TTC549 (cell line): ENCODE results near the gene LRRC55.

Experiments used
- FAIRE-seq: peaks from 2 replicates; lab custom pipeline; 2012; peaks lifted over from hg19 to GRCh38; lab: Jason Lieb, UNC

LRRC55 gene

GRCh38 chr11:57203882-57204480, 22.2 kb downstream of the LRRC55 start:
- no peak for FAIRE-seq

GRCh38 chr11:57205041-57205641, 23.4 kb downstream of the LRRC55 start:
- FAIRE-seq: no peak

- FAIRE-seq: no peak
These were observed 25.4 kb downstream of the LRRC55 start for GRCh38 chr11:57207168-57207567.

DNA sequence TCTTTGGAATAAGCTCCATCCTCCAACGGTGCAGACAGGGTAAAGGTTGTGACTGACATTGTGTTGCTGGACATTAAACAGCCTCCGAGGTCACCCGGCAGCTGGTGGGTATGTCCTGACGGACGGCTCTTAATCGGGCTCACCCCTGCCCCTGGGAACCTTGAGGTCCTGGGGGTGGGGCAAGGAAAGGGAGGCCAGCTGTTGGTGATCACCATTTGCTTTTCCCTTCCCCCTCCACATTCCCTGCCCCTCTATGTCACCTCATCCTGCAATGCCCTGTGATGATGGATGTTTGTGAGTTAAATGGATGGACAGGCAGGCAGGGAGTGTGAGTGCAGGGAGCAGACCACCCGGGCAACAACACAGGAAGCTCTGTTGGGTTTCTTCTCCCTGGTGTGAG, 29.0 kb downstream of the LRRC55 start:
- FAIRE-seq: no peak

- no peak for FAIRE-seq
These were observed 31.8 kb downstream of the LRRC55 start for GRCh38 chr11:57213342-57214097.

DNA sequence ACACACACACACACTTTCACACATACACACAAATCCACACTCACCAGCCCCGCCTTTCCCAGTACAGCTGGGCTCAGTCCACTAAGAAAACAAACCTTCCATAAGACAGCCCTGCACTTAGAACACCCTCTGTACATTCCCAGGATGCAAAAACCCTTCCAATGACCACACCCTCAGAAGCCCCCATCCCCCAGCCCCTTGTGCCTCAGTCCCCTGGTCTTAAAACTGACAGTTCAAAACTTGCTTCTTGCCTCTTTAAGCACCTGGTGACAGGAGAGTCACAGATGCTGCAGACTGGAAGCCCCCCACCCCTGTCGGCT, 32.3 kb downstream of the LRRC55 start:
- FAIRE-seq: no peak

GRCh38 chr11:57214494-57214893, 32.7 kb downstream of the LRRC55 start:
- FAIRE-seq: no peak

DNA sequence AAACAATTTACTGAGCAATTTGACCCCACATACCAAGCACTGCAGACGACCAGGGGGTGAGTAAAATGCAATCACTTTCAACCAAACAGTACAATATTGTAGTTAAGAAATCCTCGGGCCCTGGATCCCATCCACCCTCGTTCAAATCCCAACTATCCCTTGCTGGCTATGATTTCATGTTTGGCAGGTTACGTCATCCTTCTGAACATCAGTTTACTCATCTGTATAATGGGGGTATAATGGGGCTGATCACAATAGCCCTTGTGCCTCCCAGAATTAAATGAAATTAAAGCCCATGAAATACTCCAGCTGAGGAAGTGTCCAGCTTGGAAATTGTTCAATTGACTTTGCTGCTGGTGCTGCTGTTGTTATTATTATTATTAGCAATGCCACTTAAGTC, 34.7 kb downstream of the LRRC55 start:
- no peak for FAIRE-seq

- FAIRE-seq: no peak
These were observed 35.3 kb downstream of the LRRC55 start for GRCh38 chr11:57217053-57217452.

- FAIRE-seq: no peak
These were observed 37.4 kb downstream of the LRRC55 start for GRCh38 chr11:57219021-57219627.

DNA sequence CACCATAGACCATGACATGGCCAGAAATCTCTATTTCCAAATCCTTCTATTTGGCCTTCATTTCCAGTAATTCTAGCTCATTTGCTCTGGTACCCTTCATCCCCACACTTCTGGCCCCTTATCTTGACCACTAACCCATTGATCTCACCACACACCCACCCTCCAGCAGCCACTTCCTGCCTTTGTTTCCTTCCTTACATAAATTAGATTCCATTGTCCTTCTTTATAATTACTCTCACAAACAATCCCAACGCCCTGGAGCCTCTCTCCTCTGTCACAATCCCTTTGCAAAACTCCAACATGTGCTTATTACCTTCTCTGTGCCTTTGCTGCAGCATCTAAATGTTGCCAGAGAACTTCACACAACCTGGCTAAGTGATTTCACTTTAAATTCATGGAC, 40.5 kb downstream of the LRRC55 start:
- FAIRE-seq: no peak

GRCh38 chr11:57223601-57224000, 41.8 kb downstream of the LRRC55 start:
- FAIRE-seq: no peak

DNA sequence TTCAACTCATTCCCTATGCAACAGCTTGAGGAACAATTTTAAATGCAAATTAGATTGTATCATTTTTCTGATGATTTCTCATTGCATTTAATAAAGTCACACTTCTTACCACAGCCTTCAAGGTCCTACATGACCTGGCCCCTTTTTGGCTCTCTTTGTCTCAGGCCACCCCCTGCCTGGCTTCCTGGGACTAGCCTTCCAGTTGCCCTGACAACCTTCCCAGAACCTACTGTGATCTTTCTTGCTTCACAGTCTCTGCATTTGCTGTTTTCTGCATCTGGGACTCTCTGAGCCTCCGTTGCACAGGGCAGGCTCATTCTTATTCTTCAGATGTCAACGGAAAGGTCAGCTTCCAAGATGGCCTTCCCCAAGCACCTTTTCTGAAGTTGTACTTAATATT, 42.4 kb downstream of the LRRC55 start:
- FAIRE-seq: no peak

GRCh38 chr11:57224537-57224936, 42.8 kb downstream of the LRRC55 start:
- no peak for FAIRE-seq

DNA sequence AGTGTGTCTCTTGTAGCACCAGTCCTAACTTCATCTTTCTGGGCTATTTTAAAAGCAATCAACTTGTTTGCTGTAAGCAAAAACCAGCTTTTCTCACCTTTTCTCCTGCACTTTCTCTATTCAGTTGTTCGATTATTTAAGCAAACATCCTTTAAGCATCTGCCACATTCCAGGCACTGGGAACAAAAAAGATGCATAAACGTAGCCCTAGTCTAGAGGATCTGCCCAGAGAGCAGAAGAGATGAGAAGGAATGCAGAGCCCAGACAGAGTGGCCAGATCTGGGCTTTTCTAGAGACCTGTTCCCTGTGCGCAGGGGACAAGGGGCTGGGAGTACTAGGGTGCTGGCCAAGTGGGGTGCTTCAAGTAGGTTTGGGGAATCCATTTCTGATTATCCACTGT, 46.8 kb downstream of the LRRC55 start:
- no peak for FAIRE-seq

DNA sequence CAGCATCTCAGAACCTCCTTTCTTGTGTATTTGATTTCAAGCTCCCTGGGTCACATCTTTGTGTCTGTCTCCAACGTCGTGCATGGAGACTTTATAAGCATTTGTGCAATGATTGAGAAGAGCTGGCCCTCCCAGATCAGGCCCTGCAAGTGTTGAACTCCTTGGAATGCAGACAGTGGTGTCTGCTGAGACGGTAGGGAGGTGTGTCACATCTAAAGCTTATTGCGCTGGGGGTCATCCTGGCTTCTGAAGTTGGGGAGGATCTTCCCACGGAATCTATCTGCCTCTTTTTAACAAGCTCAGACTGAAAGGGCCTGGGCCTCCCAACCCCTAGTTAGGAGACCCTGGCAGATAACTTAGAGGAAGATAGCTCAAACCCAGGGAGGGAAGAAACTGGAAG, 48.6 kb downstream of the LRRC55 start:
- FAIRE-seq: no peak

DNA sequence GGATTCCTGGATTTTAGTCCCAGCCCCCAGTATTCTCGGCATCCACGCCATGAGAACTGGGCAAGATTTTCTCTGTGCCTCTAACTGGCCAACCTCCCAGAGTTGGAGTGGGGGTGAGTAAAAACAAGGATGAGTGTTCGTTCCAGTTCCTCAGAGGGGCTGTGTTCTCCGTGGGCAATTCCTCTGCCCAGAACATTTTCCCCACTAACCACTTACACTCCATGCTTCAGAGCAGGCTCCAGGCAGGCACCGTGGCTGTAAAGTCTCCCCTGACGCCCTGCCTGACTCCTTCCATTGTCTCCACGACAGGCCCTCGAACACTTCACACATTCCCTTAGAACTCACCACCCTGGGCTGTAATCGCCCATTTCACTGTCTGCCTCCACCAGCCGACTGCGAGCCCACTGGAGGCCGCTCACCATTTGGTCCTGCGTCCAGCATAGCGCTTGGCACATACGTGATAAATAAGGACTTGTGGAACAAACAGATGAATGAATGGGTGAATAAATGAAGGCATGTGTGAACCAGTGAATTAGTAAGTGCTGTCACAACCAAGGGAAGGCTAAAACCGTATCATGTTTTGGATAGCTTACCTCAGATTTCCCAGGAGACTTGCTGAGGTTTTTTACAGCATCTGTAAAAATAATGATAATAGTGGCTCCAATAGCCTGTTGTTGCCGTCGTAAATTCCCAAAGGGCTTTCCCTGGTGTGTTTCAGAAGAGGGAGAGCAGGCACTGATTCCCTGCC, 49.2 kb downstream of the LRRC55 start:
- FAIRE-seq: no peak

DNA sequence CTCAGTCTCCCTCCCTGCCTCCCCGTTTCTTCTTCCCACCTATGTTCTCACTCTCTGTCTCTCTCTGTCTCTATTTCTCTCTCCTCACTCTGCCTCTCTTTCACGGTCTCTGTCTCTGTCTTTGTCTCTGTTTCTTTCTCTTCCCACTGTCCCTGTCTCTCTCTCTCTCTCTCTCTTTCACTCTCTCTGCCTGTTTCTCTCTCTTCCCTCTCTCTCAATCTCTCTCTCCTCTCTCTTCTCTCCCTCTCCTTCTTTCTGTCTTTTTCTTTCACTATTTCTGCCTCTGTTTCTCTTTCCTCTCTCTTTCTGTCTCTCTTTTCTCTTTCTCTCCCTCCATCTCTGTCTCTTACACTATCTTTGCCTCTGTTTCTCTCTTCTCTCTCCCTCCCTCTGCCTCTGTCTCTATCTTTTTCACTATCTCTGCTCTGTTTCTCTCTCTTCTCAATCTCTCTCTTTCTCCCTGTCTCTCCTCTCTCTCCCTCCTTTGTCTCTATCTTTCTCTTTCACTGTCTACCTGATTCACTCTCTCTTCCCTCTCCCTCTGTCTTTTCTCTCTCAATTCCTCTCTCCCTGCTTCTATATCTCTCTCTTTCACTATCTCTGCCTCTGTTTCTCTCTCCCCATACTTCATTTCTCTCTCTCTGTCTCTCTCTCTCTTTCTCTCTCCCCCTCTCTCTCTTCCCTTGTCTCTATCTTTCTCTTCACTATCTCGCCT, 49.9 kb downstream of the LRRC55 start:
- FAIRE-seq: no peak

- FAIRE-seq: no peak
These were observed 51.9 kb downstream of the LRRC55 start for GRCh38 chr11:57233702-57234101.

DNA sequence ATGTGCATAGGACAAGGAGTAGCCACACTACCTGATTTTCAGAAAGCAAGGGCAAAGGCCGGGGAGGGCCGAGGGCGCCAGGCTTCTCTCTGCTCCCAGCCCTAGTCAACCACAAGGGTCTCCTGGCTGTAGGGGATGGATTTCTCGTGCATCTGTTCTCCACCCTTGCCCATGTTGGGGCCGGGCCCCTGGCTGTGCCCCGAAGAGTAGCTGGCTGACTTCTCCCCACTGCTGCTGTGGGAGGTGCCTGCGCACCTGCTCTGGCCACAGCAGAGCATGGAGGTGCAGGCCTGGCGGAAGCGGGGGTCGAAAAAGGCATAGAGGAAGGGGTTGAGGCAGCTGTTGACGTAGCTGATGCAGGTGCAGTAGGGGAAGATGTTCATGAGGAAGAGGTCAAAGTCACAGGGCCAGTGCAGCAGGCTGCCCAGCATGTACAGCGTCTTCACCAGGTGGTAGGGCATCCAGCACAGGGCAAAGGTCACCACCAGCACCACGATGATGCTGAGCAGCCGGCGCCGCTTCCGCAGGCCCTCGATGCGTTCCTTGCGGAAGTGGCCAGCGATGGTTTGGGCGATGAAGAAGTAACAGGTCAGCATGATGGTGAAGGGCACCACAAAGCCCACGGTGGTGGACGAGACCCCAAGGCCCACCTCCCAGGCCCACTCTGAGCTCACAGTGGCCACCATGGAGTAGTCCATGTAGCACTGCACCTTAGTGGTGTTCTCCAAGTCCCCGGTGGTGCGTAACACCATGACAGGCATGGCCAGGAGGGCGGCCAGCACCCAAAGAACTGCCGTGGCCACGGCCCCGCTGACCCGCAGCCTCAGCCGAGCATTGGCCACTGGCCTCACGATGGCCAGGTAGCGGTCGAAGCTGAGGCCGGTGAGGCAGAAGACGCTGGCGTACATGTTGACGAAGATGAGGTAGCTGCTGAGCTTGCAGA, 54.3 kb downstream of the LRRC55 start:
- no peak for FAIRE-seq

- FAIRE-seq: no peak
These were observed 55.5 kb downstream of the LRRC55 start, which contains the start of gene APLNR for GRCh38 chr11:57237204-57237681. Gene APLNR, minus strand, starts transcription at chr11:57237250. Its CDS starts 246 bp downstream, at chr11:57237004.
